H1 (cell line): ENCODE measurements around the gene CHST3. TPM values are rescaled to one million over a fixed set of nuclear protein-coding genes. Genes with fewer than 3 reads are reported as not detected.

Experiments used
- CTCF ChIA-PET: fragments of 300-600 bp; sonication (Branson Sonifier 250); formaldehyde crosslinking; loops from one replicate; lab custom pipeline; 2021; ENCODE audit not compliant: partially characterized antibody; lab: Charles Lee
- POLR2A ChIA-PET: fragments of 300-600 bp; sonication (Branson Sonifier 250); formaldehyde crosslinking; loops from one replicate; lab custom pipeline; 2021; ENCODE audit warnings: inconsistent platforms; ENCODE audit not compliant: partially characterized antibody; lab: Charles Lee
- DNase-seq, 2 experiments: peaks; one replicate each; pipeline versions ENCODE4 v3.0.0 to v3.0.0-alpha.2; 2010 to 2022; ENCODE audit warnings: low spot score in 2 of 2, low read depth in 1 of 2, mixed read lengths in 1 of 2
- FAIRE-seq: peaks from 2 replicates; lab custom pipeline; 2011; peaks lifted over from hg19 to GRCh38; lab: Jason Lieb, UNC
- H2AFZ ChIP-seq: 2 replicates; pipeline ENCODE4 v1.8.1; 2012; ENCODE audit warnings: low read length, inconsistent platforms
- H2AK5ac ChIP-seq: 2 replicates; pipeline ENCODE4 v1.6.1; 2013; ENCODE audit warnings: low read depth, low read length
- H2BK120ac ChIP-seq: replicated peaks from 2 replicates; pipeline ENCODE3; 2013; ENCODE audit warnings: low read depth, low read length, inconsistent platforms
- H2BK12ac ChIP-seq: 2 replicates; pipeline ENCODE4 v1.6.1; 2013; ENCODE audit warnings: low read depth, low read length
- H2BK15ac ChIP-seq: 2 replicates; pipeline ENCODE4 v1.6.1; 2013; ENCODE audit warnings: low read length
- H2BK20ac ChIP-seq: 2 replicates; pipeline ENCODE4 v1.6.1; 2013; ENCODE audit warnings: low read length
- H2BK5ac ChIP-seq: 2 replicates; pipeline ENCODE4 v1.6.1; 2013; ENCODE audit warnings: low read depth, low read length
- H3K14ac ChIP-seq: 2 replicates; pipeline ENCODE4 v1.6.1; 2013; ENCODE audit warnings: inconsistent platforms; ENCODE audit not compliant: insufficient read length
- H3K18ac ChIP-seq: 2 replicates; pipeline ENCODE4 v1.6.1; 2013; ENCODE audit warnings: low read length; ENCODE audit errors: extremely low read depth
- H3K23ac ChIP-seq: 2 replicates; pipeline ENCODE4 v1.6.1; 2013; ENCODE audit warnings: inconsistent platforms; ENCODE audit not compliant: insufficient read length
- H3K23me2 ChIP-seq: 2 replicates; pipeline ENCODE4 v1.6.1; 2013; ENCODE audit warnings: low read depth, low read length
- H3K27ac ChIP-seq: 2 replicates; pipeline ENCODE4 v1.6.1; 2011; ENCODE audit warnings: low read depth, low read length, inconsistent platforms
- H3K27me3 ChIP-seq, 4 experiments: replicated peaks in 1 of 4; 1 replicate in 1 of 4; 2 replicates in 3 of 4; pipeline versions ENCODE4 v1.6.1 to v1.8.1; 2011 to 2013; ENCODE audit warnings: low read length in 3 of 4, mild to moderate bottlenecking in 3 of 4, inconsistent platforms in 2 of 4, mixed read lengths in 2 of 4, moderate library complexity in 1 of 4; ENCODE audit not compliant: control insufficient read depth in 3 of 4, insufficient read depth in 3 of 4; ENCODE audit errors: extremely low read depth in 1 of 4
- H3K36me3 ChIP-seq, 4 experiments: 2 replicates each; pipeline versions ENCODE4 v1.6.1 to v1.8.1; 2011 to 2013; ENCODE audit warnings: mild to moderate bottlenecking in 4 of 4, low read length in 3 of 4, moderate library complexity in 2 of 4, control low read depth in 1 of 4, inconsistent platforms in 1 of 4; ENCODE audit not compliant: insufficient read depth in 4 of 4, control insufficient read depth in 2 of 4
- H3K4ac ChIP-seq: replicated peaks from 2 replicates; pipeline ENCODE3; 2013; ENCODE audit warnings: low read length, low read depth, mixed read lengths, inconsistent platforms; ENCODE audit not compliant: insufficient read length
- H3K4me1 ChIP-seq, 4 experiments: replicated peaks in 1 of 4; 1 replicate in 1 of 4; 2 replicates in 3 of 4; pipeline versions ENCODE4 v1.6.1 to v1.8.1; 2011 to 2013; ENCODE audit warnings: low read length in 3 of 4, inconsistent platforms in 2 of 4, mixed read lengths in 1 of 4; ENCODE audit not compliant: insufficient read depth in 4 of 4, control insufficient read depth in 3 of 4
- H3K4me2 ChIP-seq, 2 experiments: 2 replicates each; pipeline versions ENCODE4 v1.6.1 to v1.8.1; 2011 to 2013; ENCODE audit warnings: low read depth in 2 of 2, low read length in 2 of 2, control low read depth in 1 of 2, inconsistent platforms in 1 of 2, mild to moderate bottlenecking in 1 of 2; ENCODE audit not compliant: insufficient read depth in 1 of 2
- H3K4me3 ChIP-seq, 4 experiments: fragments of 200-600, 300-600 bp in 1 of 4; sonication (generic), shearing (Covaris generic), sonication (Bioruptor Twin) in 1 of 4; 2 replicates each; pipeline versions ENCODE4 v1.5.1 to v1.8.1; 2011 to 2016; ENCODE audit warnings: low read length in 4 of 4, low read depth in 3 of 4, control low read depth in 2 of 4, inconsistent platforms in 2 of 4, mild to moderate bottlenecking in 2 of 4, mixed read lengths in 1 of 4, moderate library complexity in 1 of 4; ENCODE audit not compliant: insufficient read depth in 2 of 4; ENCODE audit errors: extremely low read depth in 1 of 4
- H3K56ac ChIP-seq: replicated peaks from 2 replicates; pipeline ENCODE3; 2013; ENCODE audit warnings: low read depth, mild to moderate bottlenecking, mixed read lengths, low read length, inconsistent platforms; ENCODE audit not compliant: insufficient read length
- H3K79me1 ChIP-seq: 2 replicates; pipeline ENCODE4 v1.6.1; 2013; ENCODE audit warnings: low read depth, low read length, control low read depth
- H3K79me2 ChIP-seq, 2 experiments: 2 replicates each; pipeline versions ENCODE4 v1.6.1 to v1.8.1; 2012 to 2013; ENCODE audit warnings: low read length in 2 of 2, mild to moderate bottlenecking in 2 of 2, inconsistent platforms in 1 of 2; ENCODE audit not compliant: insufficient read depth in 2 of 2, control insufficient read depth in 1 of 2
- H3K9ac ChIP-seq, 4 experiments: replicated peaks in 1 of 4; 1 replicate in 1 of 4; 2 replicates in 3 of 4; pipeline versions ENCODE4 v1.6.1 to v1.8.1; 2011 to 2013; ENCODE audit warnings: low read depth in 3 of 4, low read length in 3 of 4, control low read depth in 2 of 4, mild to moderate bottlenecking in 2 of 4, moderate library complexity in 2 of 4, inconsistent platforms in 1 of 4; ENCODE audit errors: extremely low read depth in 1 of 4
- H3K9me3 ChIP-seq, 2 experiments: 2 replicates each; pipeline versions ENCODE4 v1.6.1 to v1.8.1; 2012 to 2013; ENCODE audit warnings: mild to moderate bottlenecking in 2 of 2, moderate library complexity in 2 of 2, control low read depth in 1 of 2, inconsistent platforms in 1 of 2, low read depth in 1 of 2, low read length in 1 of 2, mixed read lengths in 1 of 2; ENCODE audit not compliant: insufficient read depth in 2 of 2
- H4K20me1 ChIP-seq, 2 experiments: replicated peaks in 1 of 2; 2 replicates each; pipeline versions ENCODE3 to v1.8.1; 2011 to 2013; ENCODE audit warnings: inconsistent platforms in 2 of 2, low read length in 2 of 2, mild to moderate bottlenecking in 1 of 2; ENCODE audit not compliant: insufficient read depth in 2 of 2, control insufficient read depth in 1 of 2
- H4K5ac ChIP-seq: 2 replicates; pipeline ENCODE4 v1.6.1; 2013; ENCODE audit warnings: low read length, low read depth, mixed read lengths, inconsistent platforms; ENCODE audit not compliant: insufficient read length
- H4K8ac ChIP-seq: 2 replicates; pipeline ENCODE4 v1.8.0; 2013; ENCODE audit warnings: mild to moderate bottlenecking, moderate library complexity, low read length, inconsistent platforms; ENCODE audit not compliant: insufficient read depth; ENCODE audit errors: extremely low read depth
- H4K91ac ChIP-seq: replicated peaks from 2 replicates; pipeline ENCODE3; 2013; ENCODE audit warnings: low read length, mixed read lengths, inconsistent platforms; ENCODE audit not compliant: insufficient read length
- CREB1 ChIP-seq: IDR thresholded peaks from 2 replicates; pipeline ENCODE4 v1.6.1; 2012; ENCODE audit warnings: inconsistent platforms
- CTBP2 ChIP-seq: IDR thresholded peaks from 2 replicates; pipeline ENCODE4 v1.7.0; 2011; ENCODE audit warnings: borderline replicate concordance, mild to moderate bottlenecking, moderate library complexity, mixed read lengths, low read length; ENCODE audit not compliant: insufficient read depth, insufficient read length
- E2F6 ChIP-seq: IDR thresholded peaks from 2 replicates; pipeline ENCODE4 v1.6.1; 2012; ENCODE audit warnings: inconsistent platforms
- EP300 ChIP-seq, 2 experiments: IDR thresholded peaks; 1 replicate in 1 of 2; 2 replicates in 1 of 2; pipeline ENCODE4 v1.6.1; 2011 to 2012; ENCODE audit warnings: low read depth in 2 of 2, low read length in 2 of 2, mild to moderate bottlenecking in 2 of 2, borderline replicate concordance in 1 of 2, inconsistent platforms in 1 of 2, moderate library complexity in 1 of 2
- EZH2 ChIP-seq: fragments of 200-600 bp; sonication (generic); IDR thresholded peaks from 2 replicates; pipeline ENCODE4 v1.7.1; 2012; ENCODE audit warnings: low read depth, mild to moderate bottlenecking, moderate library complexity, low read length, inconsistent platforms; ENCODE audit not compliant: severe bottlenecking
- GTF2F1 ChIP-seq: IDR thresholded peaks from 2 replicates; pipeline ENCODE4 v1.6.1; 2012; ENCODE audit warnings: low read depth, low read length, improper control_type of control experiment, borderline replicate concordance
- JUND ChIP-seq: IDR thresholded peaks from 2 replicates; pipeline ENCODE4 v1.6.1; 2011; ENCODE audit warnings: mild to moderate bottlenecking, improper control_type of control experiment, low read length
- KDM5A ChIP-seq: fragments of 200-600 bp; IDR thresholded peaks from 2 replicates; pipeline ENCODE4 v1.7.1; 2012; ENCODE audit warnings: mild to moderate bottlenecking, low read length, inconsistent platforms, mixed read lengths
- POLR2A ChIP-seq, 2 experiments: IDR thresholded peaks; 1 replicate in 1 of 2; 2 replicates in 1 of 2; pipeline ENCODE4 v1.6.1; 2011; ENCODE audit warnings: low read depth in 2 of 2, low read length in 2 of 2, mild to moderate bottlenecking in 2 of 2; ENCODE audit errors: control extremely low read depth in 1 of 2
- SIX5 ChIP-seq: IDR thresholded peaks from 2 replicates; pipeline ENCODE4 v1.6.1; 2011; ENCODE audit warnings: mild to moderate bottlenecking, low read depth, low read length
- TBP ChIP-seq: IDR thresholded peaks from 2 replicates; pipeline ENCODE4 v1.6.1; 2011; ENCODE audit warnings: low read depth, low read length, improper control_type of control experiment
- YY1 ChIP-seq: IDR thresholded peaks from 2 replicates; pipeline ENCODE4 v1.6.1; 2011; ENCODE audit warnings: low read depth, mild to moderate bottlenecking, low read length
- WGBS, 2 experiments: shearing (Covaris generic) in 1 of 2; methylation state at CpG; one replicate each; pipeline versions ENCODE4 v1.1.6 to v1.1.7; 2013 to 2015; ENCODE audit warnings: low lambda C conversion rate in 2 of 2, mixed read lengths in 2 of 2, inconsistent platforms in 1 of 2, low coverage in 1 of 2, missing lambda C conversion rate in 1 of 2; ENCODE audit not compliant: insufficient replicate concordance in 2 of 2, insufficient coverage in 1 of 2, insufficient read length in 1 of 2; ENCODE audit errors: extremely low coverage in 1 of 2, missing lambda C conversion rate in 1 of 2; 5-methylcytosine and 5-hydroxymethylcytosine counted together
- polyA plus RNA-seq, 7 experiments: library from polyadenylated mRNA; depleted of rRNA in 3 of 7; stranded (reverse) in 5 of 7; unstranded in 2 of 7; fragments of >200 nt in 5 of 7; fragments of 200-250 nt in 2 of 7; gene quantifications; 1 replicate in 5 of 7; 2 replicates in 1 of 7; 4 replicates in 1 of 7; pipeline versions ENCODE4 v1.2.1 to v1.2.3, GENCODE V29; 2011 to 2013; ENCODE audit warnings: missing spikeins in 2 of 7, mixed read lengths in 2 of 7
- total RNA-seq: library from RNA; stranded (reverse); fragmentation: NEBNext Ultra II Directional; extraction: Animal tissue kit (Norgen Biotek cat#: 25700); gene quantifications from 2 replicates; pipeline ENCODE4 v1.2.1, GENCODE V29; 2021

Gene CHST3
- total and polyA plus RNA-seq, 2 of the 8 experiments (the other 6 are each of a cell fraction or from before 2014, with no cell fraction given): 2.0 to 5.8 TPM

DNA sequence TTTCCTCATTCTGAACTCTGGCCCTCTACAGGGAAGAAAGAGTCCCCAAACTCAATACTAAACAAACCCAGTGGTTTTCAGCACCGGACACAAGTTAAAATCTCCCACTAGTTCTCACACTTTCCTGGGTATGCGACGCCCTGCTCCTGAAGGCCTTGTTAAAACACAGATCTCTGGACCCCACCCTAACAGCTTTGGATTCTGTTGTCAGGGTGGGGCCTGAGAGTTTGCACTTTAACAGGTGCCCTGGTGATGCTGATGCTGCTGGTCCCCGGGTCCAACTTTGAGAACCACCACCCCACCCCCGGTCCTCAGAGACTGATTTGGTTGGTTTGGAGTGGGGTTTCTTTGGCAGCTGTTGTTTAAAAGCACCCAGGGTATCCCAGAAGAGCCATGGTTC lies 61.6 kb downstream of the CHST3 start:
- TF ChIP-seq TBP (no peak), EZH2 (no peak), CTBP2 (no peak), SIX5 (no peak), E2F6 (no peak), JUND (no peak), EP300 (IDR thresholded peaks at IDR 0.05; ENCODE audit: borderline replicate concordance in 1 of 2, low read depth in 2 of 2, low read length in 2 of 2) (no peak), POLR2A (IDR thresholded peaks at IDR 0.05; ENCODE audit: control extremely low read depth in 1 of 2, low read depth in 2 of 2, low read length in 2 of 2) (no peak), YY1 (no peak), GTF2F1 (no peak), CREB1 (no peak), KDM5A (no peak)
- H3K27ac ChIP-seq: no peak overlapping the region

More for the DNA sequence above, 61.6 kb downstream of the CHST3 start:
- DNase-seq (no peak), FAIRE-seq (no peak)
- Histone ChIP-seq H3K4me2 (no peak overlapping the region), H3K56ac (no peak overlapping the region), H3K27me3 (no peaks in the 10 kb centered on the region), H2BK20ac (no peak overlapping the region), H4K20me1 (no peaks in the 10 kb centered on the region), H4K91ac (no peak overlapping the region), H3K18ac (no peak overlapping the region), H3K4ac (no peak overlapping the region), H3K4me3 (no peak overlapping the region), H3K79me2 (no peaks in the 10 kb centered on the region), H4K5ac (no peak overlapping the region), H3K79me1 (no peaks in the 10 kb centered on the region), H2BK5ac (no peak overlapping the region), H2BK15ac (no peak overlapping the region), H3K14ac (no peak overlapping the region), H3K4me1 (no peaks in the 10 kb centered on the region; a peak in 1 of 7 replicates), H2AK5ac (no peak overlapping the region), H3K36me3 (no peaks in the 10 kb centered on the region), H3K23me2 (no peaks in the 10 kb centered on the region), H3K9me3 (no peaks in the 10 kb centered on the region), H2AFZ (no peak overlapping the region), H3K9ac (no peak overlapping the region), H2BK120ac (no peak overlapping the region), H2BK12ac (no peak overlapping the region), H3K23ac (no peak overlapping the region), H4K8ac (no peak overlapping the region)
- POLR2A ChIA-PET: interaction anchor here (1.4 kb wide), 1 partner anchor 25 kb away, joined by 3 read pairs; no protein-coding TSS in a partner anchor
- CTCF ChIA-PET: interaction anchor here (1.0 to 1.8 kb wide), 10 partner anchors 10 to 129 kb away, joined by 3 to 6 read pairs (median 4); no protein-coding TSS in a partner anchor
- WGBS, 2 experiments: 84% methylated on average over 5 of the region's 5 CpGs; no CpG with 5 or more reads in 1 of the 2 experiments
